Vagina (tissue), 2 donors: ENCODE data around the gene MIA. TPM values are rescaled to one million over a fixed set of nuclear protein-coding genes. Genes with fewer than 3 reads are reported as not detected.
"Not testable (repeated sequence)": the region's sequence is repeated elsewhere in the genome, so short reads cannot be mapped to it uniquely, and the experiment has no call there.

Source experiments
- DNase-seq, 2 donors: peaks; one replicate each; pipeline ENCODE4 v3.0.0-alpha.2; 2017; ENCODE audit errors: extremely low spot score in 2 of 2
- H3K27ac ChIP-seq: fragments of 200-600 bp; sonication (generic); one replicate; pipeline ENCODE4 v1.5.1; 2019
- H3K27me3 ChIP-seq: fragments of 200-600 bp; sonication (generic); one replicate; pipeline ENCODE4 v1.5.1; 2019
- H3K36me3 ChIP-seq, 2 donors: fragments of 200-600 bp; sonication (generic); one replicate each; pipeline ENCODE4 v1.5.1; 2017 to 2019
- H3K4me1 ChIP-seq: fragments of 200-600 bp; sonication (generic); one replicate; pipeline ENCODE4 v1.5.1; 2019
- H3K4me3 ChIP-seq, 2 donors: fragments of 200-600 bp; sonication (generic); 1 replicate in 1 of 2; 2 replicates in 1 of 2; pipeline ENCODE4 v1.5.1; 2016 to 2019
- H3K9me3 ChIP-seq: fragments of 200-600 bp; sonication (generic); one replicate; pipeline ENCODE4 v1.5.1; 2019
- POLR2A ChIP-seq, 2 donors: fragments of 450-650 bp; IDR thresholded peaks; one replicate each; pipeline ENCODE4 v1.6.1; 2017; ENCODE audit warnings: antibody characterized with exemption in 2 of 2, mild to moderate bottlenecking in 2 of 2, moderate library complexity in 2 of 2
- POLR2AphosphoS5 ChIP-seq, 2 donors: sonication (generic); formaldehyde crosslinking; IDR thresholded peaks; one replicate each; pipeline ENCODE4 v1.9.0; 2017; ENCODE audit warnings: antibody characterized with exemption in 2 of 2, mild to moderate bottlenecking in 2 of 2, low read depth in 1 of 2; ENCODE audit not compliant: insufficient read depth in 1 of 2
- intact Hi-C: fragments of 100-400 bp; cut with DNase I; formaldehyde crosslinking; loops from one replicate; pipeline ENCODE4 v1.15.1; 2023
- total RNA-seq: library from RNA; depleted of rRNA; stranded (reverse); fragments of >200 nt; gene quantifications from one replicate; pipeline ENCODE4 v1.2.3, GENCODE V29; 2016
- TF ChIP-seq, protein P1 (sequence below), 3 experiments: fragments of 450-650 bp in 2 of 3; fragments of 200-600 bp in 1 of 3; sonication (generic) in 1 of 3; IDR thresholded peaks; one replicate each; pipeline ENCODE4 v1.5.1; 2017 to 2019; ENCODE audit warnings: antibody characterized with exemption in 3 of 3, mild to moderate bottlenecking in 2 of 3, moderate library complexity in 2 of 3

Gene MIA
- total RNA-seq, 1 donor from 2014 or later = 11.0 TPM

DNA sequence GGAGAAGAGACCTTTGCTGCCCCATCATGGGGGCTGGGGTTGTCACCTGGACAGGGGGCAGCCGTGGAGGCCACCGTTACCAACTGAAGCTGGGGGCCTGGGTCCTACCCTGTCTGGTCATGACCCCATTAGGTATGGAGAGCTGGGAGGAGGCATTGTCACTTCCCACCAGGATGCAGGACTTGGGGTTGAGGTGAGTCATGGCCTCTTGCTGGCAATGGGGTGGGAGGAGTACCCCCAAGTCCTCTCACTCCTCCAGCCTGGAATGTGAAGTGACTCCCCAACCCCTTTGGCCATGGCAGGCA is 32.7 kb downstream of the MIA start:
- H3K4me1 ChIP-seq = peaks cover 90% of the 10 kb centered on the region
- DNase-seq = no peak
- TF ChIP-seq POLR2A (IDR thresholded peaks at IDR 0.05) = no peak
- no peak for TF ChIP-seq POLR2AphosphoS5 (IDR thresholded peaks at IDR 0.05; ENCODE audit: insufficient read depth in 1 of 2, low read depth in 1 of 2)
- TF ChIP-seq, protein P1, sequence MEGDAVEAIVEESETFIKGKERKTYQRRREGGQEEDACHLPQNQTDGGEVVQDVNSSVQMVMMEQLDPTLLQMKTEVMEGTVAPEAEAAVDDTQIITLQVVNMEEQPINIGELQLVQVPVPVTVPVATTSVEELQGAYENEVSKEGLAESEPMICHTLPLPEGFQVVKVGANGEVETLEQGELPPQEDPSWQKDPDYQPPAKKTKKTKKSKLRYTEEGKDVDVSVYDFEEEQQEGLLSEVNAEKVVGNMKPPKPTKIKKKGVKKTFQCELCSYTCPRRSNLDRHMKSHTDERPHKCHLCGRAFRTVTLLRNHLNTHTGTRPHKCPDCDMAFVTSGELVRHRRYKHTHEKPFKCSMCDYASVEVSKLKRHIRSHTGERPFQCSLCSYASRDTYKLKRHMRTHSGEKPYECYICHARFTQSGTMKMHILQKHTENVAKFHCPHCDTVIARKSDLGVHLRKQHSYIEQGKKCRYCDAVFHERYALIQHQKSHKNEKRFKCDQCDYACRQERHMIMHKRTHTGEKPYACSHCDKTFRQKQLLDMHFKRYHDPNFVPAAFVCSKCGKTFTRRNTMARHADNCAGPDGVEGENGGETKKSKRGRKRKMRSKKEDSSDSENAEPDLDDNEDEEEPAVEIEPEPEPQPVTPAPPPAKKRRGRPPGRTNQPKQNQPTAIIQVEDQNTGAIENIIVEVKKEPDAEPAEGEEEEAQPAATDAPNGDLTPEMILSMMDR (IDR thresholded peaks at IDR 0.05) = no peak
- peaks cover 0 to 17% of the 10 kb centered on the region in 2 donors for H3K36me3 ChIP-seq
- intact Hi-C loops = loop anchor here (10.0 kb wide), 1 partner anchor 53 kb away; the partner anchor contains the start of genes ACTMAP and SNRPA
- H3K27me3 ChIP-seq = no peaks in the 10 kb centered on the region
- H3K9me3 ChIP-seq = no peaks in the 10 kb centered on the region
- H3K4me3 ChIP-seq = no peak overlapping the region
- H3K27ac ChIP-seq = peak overlapping the region; percentile 64

DNA sequence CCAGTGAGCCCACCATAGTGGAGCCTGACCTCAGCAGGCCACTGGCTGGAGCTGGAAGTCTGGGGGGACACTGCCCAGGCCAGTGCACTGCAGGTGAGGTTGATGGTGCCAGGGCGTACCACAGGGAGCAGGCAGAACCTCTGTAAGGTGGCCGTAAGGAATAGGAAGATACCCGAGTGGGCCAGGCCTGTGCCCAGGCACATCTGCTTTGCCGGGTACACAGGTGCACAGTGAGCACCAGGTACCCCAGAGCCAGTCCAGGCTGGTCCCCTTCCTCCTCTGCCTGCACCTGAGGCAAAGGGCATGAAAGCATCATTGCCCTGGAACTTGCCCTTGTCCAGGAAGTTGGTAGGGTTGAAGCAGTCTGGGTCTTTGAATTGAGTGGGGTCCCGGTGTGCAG is 33.2 kb downstream of the MIA start:
- TF ChIP-seq POLR2AphosphoS5 (IDR thresholded peaks at IDR 0.05; ENCODE audit: insufficient read depth in 1 of 2, low read depth in 1 of 2) (peak in 1 of 2 donors; percentile 19), POLR2A (IDR thresholded peaks at IDR 0.05) (no peak)
- peak overlapping the region in 1 of 2 donors; percentile 51 for H3K4me3 ChIP-seq
- H3K27ac ChIP-seq = peak overlapping the region; percentile 64
- no peaks in the 10 kb centered on the region for H3K9me3 ChIP-seq
- H3K36me3 ChIP-seq = peaks cover 0 to 17% of the 10 kb centered on the region in 2 donors
- no peaks in the 10 kb centered on the region for H3K27me3 ChIP-seq
- DNase-seq = no peak
- peaks cover 88% of the 10 kb centered on the region for H3K4me1 ChIP-seq
- intact Hi-C loops = loop anchor here (10.0 kb wide), 1 partner anchor 54 kb away; the partner anchor contains the start of genes ACTMAP and SNRPA

DNA sequence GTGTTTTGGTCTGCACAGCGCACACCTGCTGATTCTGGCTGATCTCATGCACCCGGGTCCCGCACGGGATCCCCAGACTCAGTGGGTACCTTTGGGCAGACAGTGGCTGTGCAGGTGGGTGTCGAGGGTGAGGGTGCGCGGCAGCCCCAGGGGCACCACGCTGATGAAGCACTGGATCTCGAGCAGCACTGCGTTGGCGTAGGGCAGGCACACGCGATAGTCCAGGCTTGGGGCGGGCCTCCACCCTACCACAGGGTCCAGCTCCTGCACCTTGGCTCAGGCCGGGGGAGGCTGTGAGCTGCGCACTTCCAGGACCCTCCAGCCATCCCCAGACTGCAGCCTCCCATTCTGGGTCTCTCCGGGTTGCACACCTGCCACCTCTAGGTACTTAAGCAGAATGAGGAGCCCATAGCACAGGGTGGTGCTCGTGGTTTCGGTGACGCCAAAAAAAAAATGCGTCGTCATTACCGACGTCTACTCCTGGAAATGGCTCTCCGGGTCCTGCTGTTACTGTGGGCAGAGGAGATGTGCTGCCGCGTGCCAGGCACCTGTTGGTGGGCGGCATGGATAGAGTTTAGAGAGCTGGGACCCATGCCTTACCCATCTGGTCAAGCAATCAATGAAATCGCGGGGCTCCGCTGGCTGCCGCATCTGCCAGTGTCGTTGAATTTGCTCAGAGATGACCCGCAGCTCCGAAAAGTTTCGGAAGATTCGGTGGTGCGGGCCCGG is 34.2 kb downstream of the MIA start:
- Histone ChIP-seq H3K9me3 (no peaks in the 10 kb centered on the region), H3K4me1 (peaks cover 86% of the 10 kb centered on the region), H3K27ac (peak overlapping the region; percentile 79), H3K4me3 (peak overlapping the region; percentile 45 to 51), H3K36me3 (peaks cover 0 to 17% of the 10 kb centered on the region in 2 donors), H3K27me3 (no peaks in the 10 kb centered on the region)
- peak in 1 of 2 donors; percentile 8 for TF ChIP-seq POLR2AphosphoS5 (IDR thresholded peaks at IDR 0.05; ENCODE audit: insufficient read depth in 1 of 2, low read depth in 1 of 2)
- TF ChIP-seq, protein P1 (IDR thresholded peaks at IDR 0.05) = no peak
- no peak for DNase-seq
- intact Hi-C loops = loop anchor here (10.0 kb wide), 1 partner anchor 55 kb away; the partner anchor contains the start of genes ACTMAP and SNRPA

DNA sequence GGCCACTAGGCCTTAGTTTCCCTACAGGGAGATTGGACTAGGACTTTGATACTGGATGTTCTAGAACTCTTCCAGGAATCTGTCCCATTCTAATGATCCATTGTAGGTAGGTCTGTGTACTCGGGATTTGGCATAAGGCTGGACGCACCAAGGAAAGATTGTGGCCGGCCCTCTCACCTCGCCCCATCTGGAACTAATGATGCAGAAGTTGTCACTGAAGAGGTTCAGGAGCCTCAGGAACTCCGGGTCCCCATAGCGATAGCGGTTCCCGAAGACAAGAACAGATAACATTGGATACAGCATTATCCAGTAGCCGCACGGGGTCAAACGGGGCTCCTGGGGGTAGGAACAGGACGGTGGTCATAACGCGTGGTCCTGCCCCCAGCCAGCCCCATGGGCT is 34.8 kb downstream of the MIA start:
- peaks cover 80% of the 10 kb centered on the region for H3K4me1 ChIP-seq
- no peaks in the 10 kb centered on the region for H3K9me3 ChIP-seq
- H3K27me3 ChIP-seq = no peaks in the 10 kb centered on the region
- H3K36me3 ChIP-seq = peaks cover 0 to 17% of the 10 kb centered on the region in 2 donors
- intact Hi-C loops = no loop called here
- DNase-seq = no peak
- H3K27ac ChIP-seq = peak overlapping the region; percentile 79
- no peak for TF ChIP-seq POLR2AphosphoS5 (IDR thresholded peaks at IDR 0.05; ENCODE audit: insufficient read depth in 1 of 2, low read depth in 1 of 2)
- no peak for TF ChIP-seq POLR2A (IDR thresholded peaks at IDR 0.05)
- TF ChIP-seq, protein P1 (IDR thresholded peaks at IDR 0.05) = no peak
- peak overlapping the region; percentile 45 to 51 for H3K4me3 ChIP-seq

DNA sequence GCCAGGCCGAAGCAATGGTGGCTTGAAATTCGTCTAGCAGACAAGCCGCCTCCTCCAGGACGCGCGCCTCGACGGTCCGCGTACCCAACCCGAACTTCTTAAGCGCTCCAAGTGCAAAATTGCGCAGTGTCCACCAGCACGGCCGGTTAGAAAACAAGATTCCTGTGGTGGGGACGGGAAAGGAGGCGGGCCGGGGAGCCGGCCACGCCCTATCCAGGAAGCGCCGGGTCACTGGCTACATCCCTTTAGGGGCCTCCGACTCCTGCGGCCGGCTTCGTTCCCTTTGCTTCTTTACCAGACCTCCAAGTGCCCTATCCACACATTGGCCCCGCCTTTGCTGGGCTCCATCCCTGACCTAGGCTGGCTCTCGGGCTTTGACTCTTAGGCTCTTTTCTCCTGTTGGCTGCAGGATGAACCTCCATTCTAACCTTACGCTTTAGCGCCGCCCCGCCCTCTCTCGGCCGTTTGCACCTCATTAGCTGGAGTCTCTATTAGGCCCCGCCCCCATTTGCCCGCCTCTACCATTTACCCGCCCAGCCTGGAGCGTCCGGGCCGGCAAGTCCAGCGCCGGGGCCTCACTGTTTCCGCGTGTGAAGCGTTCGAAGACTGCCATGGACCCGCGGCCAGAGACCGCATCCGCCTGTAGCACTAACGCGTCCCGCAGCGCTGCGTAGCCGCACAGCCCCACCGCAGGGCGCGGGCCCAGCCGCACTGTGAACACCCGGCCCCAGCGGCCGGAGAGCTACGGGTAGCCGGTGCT is 35.5 kb downstream of the MIA start:
- TF ChIP-seq, protein P1 (IDR thresholded peaks at IDR 0.05) = peak in 1 of 3 experiments; percentile 3
- TF ChIP-seq POLR2A (IDR thresholded peaks at IDR 0.05) (peak in 1 of 2 donors; percentile 15), POLR2AphosphoS5 (IDR thresholded peaks at IDR 0.05; ENCODE audit: insufficient read depth in 1 of 2, low read depth in 1 of 2) (peak in 1 of 2 donors; percentile 74)
- intact Hi-C loops, H3K9me3 ChIP-seq, H3K27me3 ChIP-seq, DNase-seq: not testable (repeated sequence)
- H3K4me3 ChIP-seq = peak overlapping the region; percentile 45 to 51
- H3K27ac ChIP-seq = peak overlapping the region; percentile 79
- H3K4me1 ChIP-seq = peaks cover 73% of the 10 kb centered on the region
- peaks cover 0 to 13% of the 10 kb centered on the region in 2 donors for H3K36me3 ChIP-seq
